ENCODE measurements around the gene CAPN12. TPM values are rescaled to one million over a fixed set of nuclear protein-coding genes. Genes with fewer than 3 reads are reported as not detected.

The CAPN12 gene
- total and polyA plus RNA-seq, 2 of the 8 experiments (the other 6 are each of a cell fraction or from before 2014, with no cell fraction given) = 8.8 to 20.0 TPM

DNA sequence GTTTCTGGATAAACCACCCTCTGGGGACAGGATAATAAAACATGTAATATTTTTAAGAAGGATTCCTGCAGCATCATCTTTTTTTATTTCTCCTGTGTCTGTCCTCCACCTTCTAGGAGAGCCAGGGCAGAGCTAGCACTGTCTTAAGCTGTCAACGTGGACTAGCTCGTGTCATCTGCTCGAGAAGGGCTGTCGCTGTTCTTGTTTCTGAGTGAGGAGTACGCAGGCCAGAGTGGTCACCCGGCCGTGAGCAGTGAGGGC is 13.9 kb downstream of the CAPN12 start:
- Histone ChIP-seq H4K8ac (ENCODE audit: extremely low read depth, insufficient read depth, low read length) (no peak overlapping the region), H3K27ac (ENCODE audit: low read depth, low read length) (no peak overlapping the region), H3K4me2 (ENCODE audit: insufficient read depth in 1 of 2, low read depth in 2 of 2, low read length in 2 of 2) (no peak overlapping the region), H4K20me1 (replicated peaks in 1 of 2; ENCODE audit: control insufficient read depth in 1 of 2, insufficient read depth in 2 of 2, low read length in 2 of 2) (peaks cover 12% of the 10 kb centered on the region in 2 experiments), H2AFZ (ENCODE audit: low read length) (no peak overlapping the region), H3K79me2 (ENCODE audit: control insufficient read depth in 1 of 2, insufficient read depth in 2 of 2, low read length in 2 of 2) (no peaks in the 10 kb centered on the region), H3K14ac (ENCODE audit: insufficient read length) (no peak overlapping the region), H4K5ac (ENCODE audit: insufficient read length, low read depth, low read length) (no peak overlapping the region), H3K4me1 (replicated peaks in 1 of 4; ENCODE audit: control insufficient read depth in 3 of 4, insufficient read depth in 4 of 4, low read length in 3 of 4) (peaks cover 0 to 13% (median 8%) of the 10 kb centered on the region in 4 experiments; a peak in 6 of 7 replicates), H3K79me1 (ENCODE audit: low read depth, low read length) (peaks cover 2% of the 10 kb centered on the region), H2BK120ac (replicated peaks; ENCODE audit: low read depth, low read length) (no peak overlapping the region), H3K23me2 (ENCODE audit: low read depth, low read length) (peaks cover under 1% of the 10 kb centered on the region; the same call in 1 of the 2 replicates), H3K9me3 (ENCODE audit: insufficient read depth in 2 of 2, low read depth in 1 of 2, low read length in 1 of 2) (no peaks in the 10 kb centered on the region), H2BK12ac (ENCODE audit: low read depth, low read length) (no peak overlapping the region), H2AK5ac (ENCODE audit: low read depth, low read length) (no peak overlapping the region), H3K18ac (ENCODE audit: extremely low read depth, low read length) (no peak overlapping the region), H3K56ac (replicated peaks; ENCODE audit: insufficient read length, low read depth, low read length) (no peak overlapping the region), H2BK15ac (ENCODE audit: low read length) (no peak overlapping the region), H3K4ac (replicated peaks; ENCODE audit: insufficient read length, low read depth, low read length) (no peak overlapping the region), H3K9ac (replicated peaks in 1 of 4; ENCODE audit: extremely low read depth in 1 of 4, low read depth in 3 of 4, low read length in 3 of 4) (no peak overlapping the region), H4K91ac (replicated peaks; ENCODE audit: insufficient read length, low read length) (no peak overlapping the region), H3K23ac (ENCODE audit: insufficient read length) (no peak overlapping the region), H3K4me3 (ENCODE audit: extremely low read depth in 1 of 4, insufficient read depth in 2 of 4, low read depth in 3 of 4, low read length in 4 of 4) (no peak overlapping the region), H3K27me3 (replicated peaks in 1 of 4; ENCODE audit: control insufficient read depth in 3 of 4, extremely low read depth in 1 of 4, insufficient read depth in 3 of 4, low read length in 3 of 4) (no peaks in the 10 kb centered on the region), H2BK20ac (ENCODE audit: low read length) (no peak overlapping the region), H2BK5ac (ENCODE audit: low read depth, low read length) (no peak overlapping the region), H3K36me3 (ENCODE audit: control insufficient read depth in 2 of 4, insufficient read depth in 4 of 4, low read length in 3 of 4) (peaks cover 13 to 50% (median 30%) of the 10 kb centered on the region in 4 experiments; a peak in 7 of 8 replicates)
- TF ChIP-seq POU5F1 (IDR thresholded peaks at IDR 0.05; ENCODE audit: low read depth, low read length) (no peak), CBX5 (IDR thresholded peaks at IDR 0.05; ENCODE audit: low read depth, low read length) (no peak), SIX5 (IDR thresholded peaks at IDR 0.05; ENCODE audit: low read depth, low read length) (no peak), BACH1 (IDR thresholded peaks at IDR 0.05; ENCODE audit: low read length) (no peak), RBBP5 (IDR thresholded peaks at IDR 0.05; ENCODE audit: borderline replicate concordance, low read depth, low read length) (no peak), SP1 (IDR thresholded peaks at IDR 0.05; ENCODE audit: low read depth, low read length) (no peak)
- TF ChIP-seq, protein P1, sequence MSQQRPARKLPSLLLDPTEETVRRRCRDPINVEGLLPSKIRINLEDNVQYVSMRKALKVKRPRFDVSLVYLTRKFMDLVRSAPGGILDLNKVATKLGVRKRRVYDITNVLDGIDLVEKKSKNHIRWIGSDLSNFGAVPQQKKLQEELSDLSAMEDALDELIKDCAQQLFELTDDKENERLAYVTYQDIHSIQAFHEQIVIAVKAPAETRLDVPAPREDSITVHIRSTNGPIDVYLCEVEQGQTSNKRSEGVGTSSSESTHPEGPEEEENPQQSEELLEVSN (IDR thresholded peaks at IDR 0.05) = no peak
- TF ChIP-seq, protein P2, sequence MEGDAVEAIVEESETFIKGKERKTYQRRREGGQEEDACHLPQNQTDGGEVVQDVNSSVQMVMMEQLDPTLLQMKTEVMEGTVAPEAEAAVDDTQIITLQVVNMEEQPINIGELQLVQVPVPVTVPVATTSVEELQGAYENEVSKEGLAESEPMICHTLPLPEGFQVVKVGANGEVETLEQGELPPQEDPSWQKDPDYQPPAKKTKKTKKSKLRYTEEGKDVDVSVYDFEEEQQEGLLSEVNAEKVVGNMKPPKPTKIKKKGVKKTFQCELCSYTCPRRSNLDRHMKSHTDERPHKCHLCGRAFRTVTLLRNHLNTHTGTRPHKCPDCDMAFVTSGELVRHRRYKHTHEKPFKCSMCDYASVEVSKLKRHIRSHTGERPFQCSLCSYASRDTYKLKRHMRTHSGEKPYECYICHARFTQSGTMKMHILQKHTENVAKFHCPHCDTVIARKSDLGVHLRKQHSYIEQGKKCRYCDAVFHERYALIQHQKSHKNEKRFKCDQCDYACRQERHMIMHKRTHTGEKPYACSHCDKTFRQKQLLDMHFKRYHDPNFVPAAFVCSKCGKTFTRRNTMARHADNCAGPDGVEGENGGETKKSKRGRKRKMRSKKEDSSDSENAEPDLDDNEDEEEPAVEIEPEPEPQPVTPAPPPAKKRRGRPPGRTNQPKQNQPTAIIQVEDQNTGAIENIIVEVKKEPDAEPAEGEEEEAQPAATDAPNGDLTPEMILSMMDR (IDR thresholded peaks at IDR 0.05; ENCODE audit: control extremely low read depth in 1 of 3, insufficient read depth in 1 of 3, low read depth in 1 of 3, low read length in 3 of 3) = no peak
- WGBS, 2 experiments (ENCODE audit: extremely low coverage in 1 of 2, insufficient coverage in 1 of 2, insufficient read length in 1 of 2, insufficient replicate concordance in 2 of 2, low coverage in 1 of 2, low lambda C conversion rate in 2 of 2, missing lambda C conversion rate in 1 of 2) = 90% methylated on average over 7 of the region's 7 CpGs; no CpG with 5 or more reads in 1 of the 2 experiments
- CTCF ChIA-PET (ENCODE audit: partially characterized antibody) = interaction anchor here (0.9 to 1.4 kb wide), 4 partner anchors 10 to 157 kb away, joined by 3 read pairs; no protein-coding TSS in a partner anchor
- POLR2A ChIA-PET (ENCODE audit: partially characterized antibody) = interaction anchor here (0.7 to 1.2 kb wide), 5 partner anchors 11 to 337 kb away, joined by 3 to 5 read pairs (median 3); no protein-coding TSS in a partner anchor
- FAIRE-seq (no peak), DNase-seq (ENCODE audit: low read depth in 1 of 2, low spot score in 2 of 2) (no peak)
